Testis (tissue), 3 donors: ENCODE results near the gene EVPL. TPM values are rescaled to one million over a fixed set of nuclear protein-coding genes. Genes with fewer than 3 reads are reported as not detected.

Source experiments
- DNase-seq: peaks from one replicate; pipeline ENCODE4 v3.0.0-alpha.2; 2019
- H3K27ac ChIP-seq, 2 donors: fragments of 200-600 bp; sonication (generic); one replicate each; pipeline ENCODE4 v1.5.1; 2019
- H3K27me3 ChIP-seq: fragments of 200-600 bp; sonication (generic); one replicate; pipeline ENCODE4 v1.5.1; 2019
- H3K36me3 ChIP-seq: fragments of 200-600 bp; sonication (generic); one replicate; pipeline ENCODE4 v1.5.1; 2017; ENCODE audit warnings: low read depth; ENCODE audit errors: missing control alignments
- H3K4me1 ChIP-seq: fragments of 200-600 bp; sonication (generic); one replicate; pipeline ENCODE4 v1.5.1; 2019
- H3K4me3 ChIP-seq, 2 donors: fragments of 200-600 bp; sonication (generic); one replicate each; pipeline ENCODE4 v1.5.1; 2017 to 2019
- H3K9me3 ChIP-seq: fragments of 200-600 bp; sonication (generic); one replicate; pipeline ENCODE4 v1.5.1; 2017
- POLR2A ChIP-seq: fragments of 450-650 bp; IDR thresholded peaks from one replicate; pipeline ENCODE4 v1.6.1; 2017; ENCODE audit warnings: antibody characterized with exemption, mild to moderate bottlenecking, moderate library complexity
- WGBS, 2 donors: methylation state at CpG; one replicate each; pipeline ENCODE4 v1.1.5; 2018; 5-methylcytosine and 5-hydroxymethylcytosine counted together
- intact Hi-C: fragments of 100-400 bp; cut with DNase I; formaldehyde crosslinking; loops from one replicate; pipeline ENCODE4 v1.15.1; 2023; ENCODE audit warnings: low total_unique reads
- polyA plus RNA-seq: library from polyadenylated mRNA; stranded (reverse); fragments of 350-450 nt; fragmentation: Illumina TruSeq; extraction: RNeasy Lipid Tissue Mini Kit (QIAGEN cat#74804); gene quantifications from one replicate; pipeline ENCODE4 v1.2.3, GENCODE V29; 2014; ENCODE audit warnings: low read depth, low replicate concordance; ENCODE audit not compliant: insufficient read depth
- total RNA-seq, 2 donors: library from RNA; depleted of rRNA; stranded (reverse); fragments of >200 nt; gene quantifications; one replicate each; pipeline ENCODE4 v1.2.3, GENCODE V29; 2016
- TF ChIP-seq, protein P1 (sequence below), 3 experiments: fragments of 450-650 bp in 2 of 3; fragments of 200-600 bp in 1 of 3; sonication (generic) in 1 of 3; IDR thresholded peaks; one replicate each; pipeline ENCODE4 v1.5.1; 2016 to 2019; ENCODE audit warnings: antibody characterized with exemption in 3 of 3, mild to moderate bottlenecking in 2 of 3, moderate library complexity in 1 of 3

Gene EVPL
- total and polyA plus RNA-seq, 3 donors from 2014 or later: 1.2 to 3.5 (median 2.7) TPM

- Histone ChIP-seq H3K27me3 (no peaks in the 10 kb centered on the region), H3K9me3 (no peaks in the 10 kb centered on the region), H3K4me1 (peaks cover 26% of the 10 kb centered on the region), H3K4me3 (no peak overlapping the region), H3K36me3 (no peaks in the 10 kb centered on the region), H3K27ac (no peak overlapping the region)
- TF ChIP-seq, protein P1, sequence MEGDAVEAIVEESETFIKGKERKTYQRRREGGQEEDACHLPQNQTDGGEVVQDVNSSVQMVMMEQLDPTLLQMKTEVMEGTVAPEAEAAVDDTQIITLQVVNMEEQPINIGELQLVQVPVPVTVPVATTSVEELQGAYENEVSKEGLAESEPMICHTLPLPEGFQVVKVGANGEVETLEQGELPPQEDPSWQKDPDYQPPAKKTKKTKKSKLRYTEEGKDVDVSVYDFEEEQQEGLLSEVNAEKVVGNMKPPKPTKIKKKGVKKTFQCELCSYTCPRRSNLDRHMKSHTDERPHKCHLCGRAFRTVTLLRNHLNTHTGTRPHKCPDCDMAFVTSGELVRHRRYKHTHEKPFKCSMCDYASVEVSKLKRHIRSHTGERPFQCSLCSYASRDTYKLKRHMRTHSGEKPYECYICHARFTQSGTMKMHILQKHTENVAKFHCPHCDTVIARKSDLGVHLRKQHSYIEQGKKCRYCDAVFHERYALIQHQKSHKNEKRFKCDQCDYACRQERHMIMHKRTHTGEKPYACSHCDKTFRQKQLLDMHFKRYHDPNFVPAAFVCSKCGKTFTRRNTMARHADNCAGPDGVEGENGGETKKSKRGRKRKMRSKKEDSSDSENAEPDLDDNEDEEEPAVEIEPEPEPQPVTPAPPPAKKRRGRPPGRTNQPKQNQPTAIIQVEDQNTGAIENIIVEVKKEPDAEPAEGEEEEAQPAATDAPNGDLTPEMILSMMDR (IDR thresholded peaks at IDR 0.05): no peak
- no peak for TF ChIP-seq POLR2A
- DNase-seq: no peak
- intact Hi-C loops: no loop called here
- WGBS, 2 donors: 64 to 86% methylated on average over 4 of the region's 4 CpGs
Measured at GRCh38 chr17:75987041-75987440, 40.1 kb downstream of the EVPL start.

DNA sequence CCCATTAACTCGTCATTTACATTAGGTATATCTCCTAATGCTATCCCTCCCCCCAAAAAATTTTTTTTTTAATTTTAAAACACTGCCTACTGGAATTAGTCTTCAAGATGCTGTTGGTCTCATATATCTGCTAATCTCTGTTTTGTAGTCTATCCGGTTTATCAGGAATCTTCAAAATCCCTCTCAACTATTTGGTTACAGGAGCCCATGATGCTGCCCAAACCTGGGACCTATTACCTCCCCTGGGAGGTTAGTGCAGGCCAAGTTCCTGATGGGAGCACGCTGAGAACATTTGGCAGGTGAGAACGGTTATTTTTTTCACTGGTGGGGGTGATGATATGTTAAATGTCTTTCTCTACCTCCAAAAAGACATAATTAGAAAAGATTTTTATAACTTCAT lies 41.1 kb downstream of the EVPL start:
- peaks cover 36% of the 10 kb centered on the region for H3K4me1 ChIP-seq
- no peaks in the 10 kb centered on the region for H3K27me3 ChIP-seq
- TF ChIP-seq, protein P1 (IDR thresholded peaks at IDR 0.05): no peak
- intact Hi-C loops: no loop called here
- no peaks in the 10 kb centered on the region for H3K9me3 ChIP-seq
- no peaks in the 10 kb centered on the region for H3K36me3 ChIP-seq
- no peak for DNase-seq
- H3K4me3 ChIP-seq: no peak overlapping the region
- H3K27ac ChIP-seq: no peak overlapping the region
- 86 to 89% methylated on average over 4 of the region's 4 CpGs for WGBS, 2 donors

- 42 to 61% methylated on average over 6 of the region's 6 CpGs for WGBS, 2 donors
- Histone ChIP-seq H3K27ac (peak overlapping the region; percentile 21 to 54), H3K9me3 (no peaks in the 10 kb centered on the region)
Measured at GRCh38 chr17:75983501-75984181, 43.5 kb downstream of the EVPL start.

DNA sequence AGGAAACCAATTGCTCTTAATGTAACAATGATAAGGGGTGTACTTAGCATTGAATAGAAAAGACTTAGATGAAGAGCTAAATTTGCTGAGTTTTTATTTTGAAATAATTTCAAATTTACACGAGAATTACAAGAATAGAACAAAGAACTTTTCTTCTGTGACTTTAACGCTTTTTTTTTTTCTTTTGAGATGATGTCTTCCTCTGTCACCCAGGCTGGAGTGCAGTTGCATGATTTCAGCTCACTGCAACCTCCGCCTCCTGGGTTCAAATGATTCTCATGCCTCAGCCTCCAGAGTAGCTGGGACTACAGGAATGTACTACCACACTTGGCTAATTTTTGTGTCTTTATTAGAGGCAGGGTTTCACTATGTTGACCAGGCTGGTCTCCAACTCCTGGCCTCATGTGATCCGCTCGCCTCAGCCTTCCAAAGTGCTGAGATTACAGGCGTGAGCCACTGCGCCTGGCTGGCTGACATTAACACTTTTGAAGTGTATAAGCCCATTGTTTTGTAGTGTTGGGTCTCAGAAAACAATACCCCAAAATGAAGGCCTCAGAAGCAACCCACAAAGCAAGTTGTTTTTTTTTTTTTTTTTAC lies 46.0 kb downstream of the EVPL start:
- H3K4me3 ChIP-seq: no peak overlapping the region
- WGBS, 2 donors: 69 to 84% methylated on average over 7 of the region's 7 CpGs
- intact Hi-C loops: no loop called here
- H3K27me3 ChIP-seq: no peaks in the 10 kb centered on the region
- no peaks in the 10 kb centered on the region for H3K9me3 ChIP-seq
- H3K27ac ChIP-seq: peak overlapping the region; percentile 52 to 99
- TF ChIP-seq POLR2A: no peak
- TF ChIP-seq, protein P1 (IDR thresholded peaks at IDR 0.05): no peak
- H3K4me1 ChIP-seq: peaks cover 58% of the 10 kb centered on the region
- no peaks in the 10 kb centered on the region for H3K36me3 ChIP-seq
- no peak for DNase-seq

More at GRCh38 chr17:75983501-75984181, 43.5 kb downstream of the EVPL start:
- Histone ChIP-seq H3K36me3 (no peaks in the 10 kb centered on the region), H3K4me3 (no peak overlapping the region), H3K27me3 (no peaks in the 10 kb centered on the region), H3K4me1 (peaks cover 47% of the 10 kb centered on the region)
- peak; percentile 61 for DNase-seq
- intact Hi-C loops: no loop called here
- TF ChIP-seq, protein P1 (IDR thresholded peaks at IDR 0.05): no peak
- no peak for TF ChIP-seq POLR2A
